Cerebellar cortex (tissue), 1 donor: Measurements from ENCODE around the gene AGAP5.

Experiments used
- DNase-seq: peaks from one replicate; pipeline ENCODE4 v3.0.0-alpha.2; 2015; ENCODE audit warnings: low spot score

The AGAP5 gene

GRCh38 chr10:73625884-73626752 is 71.8 kb downstream of the AGAP5 start:
- peak; percentile 98 for DNase-seq

DNA sequence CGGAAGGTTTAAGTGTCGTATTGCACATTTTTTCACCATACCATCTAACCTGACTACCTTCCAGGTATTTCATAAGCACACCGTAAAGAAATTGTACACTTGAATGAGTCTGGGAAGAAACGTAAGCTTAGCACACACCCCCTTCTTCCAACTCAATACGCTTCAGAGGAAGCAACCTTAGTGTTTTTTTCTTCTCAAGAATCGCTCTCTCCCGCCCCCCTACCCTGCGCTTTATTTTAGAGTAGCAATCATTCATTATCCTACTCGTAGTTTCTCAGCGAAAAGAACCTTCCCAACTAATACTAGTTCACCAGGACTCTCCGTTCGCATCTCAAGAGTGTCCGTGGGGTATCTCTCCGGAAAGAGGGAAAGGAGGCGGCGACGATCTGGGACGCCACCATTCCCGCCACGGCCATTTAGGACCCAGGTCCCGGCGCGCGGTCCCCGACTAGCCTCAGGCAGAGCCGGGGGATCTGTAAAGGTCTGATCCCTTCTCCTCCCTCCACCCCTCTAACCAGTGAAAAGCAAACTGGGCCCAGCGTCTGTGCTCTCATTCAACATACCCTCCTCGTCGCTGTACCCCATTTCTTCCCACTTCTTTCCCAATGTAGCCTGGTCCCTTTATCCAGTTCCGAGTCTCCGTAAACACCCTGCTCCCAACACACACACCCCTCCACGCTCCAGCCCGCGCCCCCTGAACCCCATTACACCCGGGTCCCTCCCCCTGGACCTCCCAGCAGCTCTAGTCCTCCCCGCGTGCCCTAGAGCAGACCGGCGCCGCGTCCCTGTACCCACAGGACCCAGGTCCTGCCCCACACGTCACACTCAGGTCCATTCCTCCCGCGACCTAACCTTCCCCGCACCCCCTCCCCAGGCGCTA is 72.7 kb downstream of the AGAP5 start:
- peak; percentile 55 for DNase-seq
